Measurements from ENCODE around the gene SAMD3.

- no peak for TF ChIP-seq CTCF (IDR thresholded peaks at IDR 0.05; ENCODE audit: low read depth, low read length, poor library complexity, severe bottlenecking)
- no peak for TF ChIP-seq EZH2phosphoT487 (IDR thresholded peaks at IDR 0.05; ENCODE audit: borderline replicate concordance, low read length)
These were observed 6.1 kb downstream of the SAMD3 start for GRCh38 chr6:130216620-130217019.
